ENCODE data around the gene CDKN1C.

DNA sequence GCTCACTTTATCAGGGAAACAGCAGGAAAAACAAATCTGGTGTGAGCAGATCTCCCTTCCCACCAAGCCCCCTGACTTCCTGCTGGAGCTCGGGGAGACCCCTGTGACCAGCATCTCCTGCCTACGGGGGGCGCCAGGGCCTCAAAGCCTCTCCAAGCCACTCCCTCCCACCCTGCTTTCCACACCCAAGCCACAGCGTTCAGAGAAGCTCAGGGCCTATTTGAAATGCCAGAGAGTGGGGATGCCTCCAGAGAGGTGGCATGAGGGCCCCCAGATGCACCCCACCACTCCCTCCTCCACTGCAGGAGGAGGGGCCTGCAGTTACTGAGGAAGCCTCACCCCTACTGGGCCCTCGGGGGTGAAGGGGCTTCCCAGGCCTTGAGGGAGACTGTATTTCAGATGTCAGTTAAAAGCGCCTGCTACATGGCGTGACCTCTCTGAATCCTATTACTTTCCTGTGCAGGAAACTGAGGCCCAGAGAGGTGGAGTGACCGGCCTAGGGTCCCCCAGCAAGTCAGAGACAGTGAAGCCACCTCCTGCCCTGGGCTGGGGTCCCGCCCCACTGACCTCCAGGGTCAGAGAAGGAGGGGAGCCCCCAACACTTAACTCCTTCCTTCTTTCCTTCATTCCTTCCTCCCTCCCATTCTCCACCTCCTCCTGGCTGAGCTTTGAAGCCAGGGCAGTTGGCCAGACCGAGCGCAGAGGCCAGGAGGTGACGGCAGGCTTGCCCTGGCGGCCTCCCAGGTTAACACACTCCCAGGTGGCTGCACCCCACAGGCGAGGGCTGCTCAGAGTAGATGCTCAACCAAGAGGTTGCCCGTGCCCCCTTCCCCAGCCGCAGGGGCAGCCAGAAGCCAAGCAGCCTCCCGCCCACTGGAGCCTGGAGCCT is 6.0 kb upstream of the CDKN1C start:
- TF ChIP-seq, protein P1, sequence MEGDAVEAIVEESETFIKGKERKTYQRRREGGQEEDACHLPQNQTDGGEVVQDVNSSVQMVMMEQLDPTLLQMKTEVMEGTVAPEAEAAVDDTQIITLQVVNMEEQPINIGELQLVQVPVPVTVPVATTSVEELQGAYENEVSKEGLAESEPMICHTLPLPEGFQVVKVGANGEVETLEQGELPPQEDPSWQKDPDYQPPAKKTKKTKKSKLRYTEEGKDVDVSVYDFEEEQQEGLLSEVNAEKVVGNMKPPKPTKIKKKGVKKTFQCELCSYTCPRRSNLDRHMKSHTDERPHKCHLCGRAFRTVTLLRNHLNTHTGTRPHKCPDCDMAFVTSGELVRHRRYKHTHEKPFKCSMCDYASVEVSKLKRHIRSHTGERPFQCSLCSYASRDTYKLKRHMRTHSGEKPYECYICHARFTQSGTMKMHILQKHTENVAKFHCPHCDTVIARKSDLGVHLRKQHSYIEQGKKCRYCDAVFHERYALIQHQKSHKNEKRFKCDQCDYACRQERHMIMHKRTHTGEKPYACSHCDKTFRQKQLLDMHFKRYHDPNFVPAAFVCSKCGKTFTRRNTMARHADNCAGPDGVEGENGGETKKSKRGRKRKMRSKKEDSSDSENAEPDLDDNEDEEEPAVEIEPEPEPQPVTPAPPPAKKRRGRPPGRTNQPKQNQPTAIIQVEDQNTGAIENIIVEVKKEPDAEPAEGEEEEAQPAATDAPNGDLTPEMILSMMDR (IDR thresholded peaks at IDR 0.05) = no peak
- no peak for TF ChIP-seq POLR2A (IDR thresholded peaks at IDR 0.05)
